GM12873 (cell line): ENCODE results near the gene MYO9B.

Experiments used
- TF ChIP-seq, protein P1 (sequence below): IDR thresholded peaks from 2 replicates; pipeline ENCODE4 v1.5.1; 2012; ENCODE audit warnings: low read depth, mild to moderate bottlenecking, moderate library complexity, low read length, control low read depth; ENCODE audit not compliant: insufficient read depth; ENCODE audit errors: missing control alignments

MYO9B gene

GRCh38 chr19:17049711-17050280 lies 25.8 kb upstream of the MYO9B start:
- TF ChIP-seq, protein P1, sequence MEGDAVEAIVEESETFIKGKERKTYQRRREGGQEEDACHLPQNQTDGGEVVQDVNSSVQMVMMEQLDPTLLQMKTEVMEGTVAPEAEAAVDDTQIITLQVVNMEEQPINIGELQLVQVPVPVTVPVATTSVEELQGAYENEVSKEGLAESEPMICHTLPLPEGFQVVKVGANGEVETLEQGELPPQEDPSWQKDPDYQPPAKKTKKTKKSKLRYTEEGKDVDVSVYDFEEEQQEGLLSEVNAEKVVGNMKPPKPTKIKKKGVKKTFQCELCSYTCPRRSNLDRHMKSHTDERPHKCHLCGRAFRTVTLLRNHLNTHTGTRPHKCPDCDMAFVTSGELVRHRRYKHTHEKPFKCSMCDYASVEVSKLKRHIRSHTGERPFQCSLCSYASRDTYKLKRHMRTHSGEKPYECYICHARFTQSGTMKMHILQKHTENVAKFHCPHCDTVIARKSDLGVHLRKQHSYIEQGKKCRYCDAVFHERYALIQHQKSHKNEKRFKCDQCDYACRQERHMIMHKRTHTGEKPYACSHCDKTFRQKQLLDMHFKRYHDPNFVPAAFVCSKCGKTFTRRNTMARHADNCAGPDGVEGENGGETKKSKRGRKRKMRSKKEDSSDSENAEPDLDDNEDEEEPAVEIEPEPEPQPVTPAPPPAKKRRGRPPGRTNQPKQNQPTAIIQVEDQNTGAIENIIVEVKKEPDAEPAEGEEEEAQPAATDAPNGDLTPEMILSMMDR = no peak

- TF ChIP-seq, protein P1 = peak; percentile 51
Measured at GRCh38 chr19:17052439-17052838, 23.1 kb upstream of the MYO9B start.

DNA sequence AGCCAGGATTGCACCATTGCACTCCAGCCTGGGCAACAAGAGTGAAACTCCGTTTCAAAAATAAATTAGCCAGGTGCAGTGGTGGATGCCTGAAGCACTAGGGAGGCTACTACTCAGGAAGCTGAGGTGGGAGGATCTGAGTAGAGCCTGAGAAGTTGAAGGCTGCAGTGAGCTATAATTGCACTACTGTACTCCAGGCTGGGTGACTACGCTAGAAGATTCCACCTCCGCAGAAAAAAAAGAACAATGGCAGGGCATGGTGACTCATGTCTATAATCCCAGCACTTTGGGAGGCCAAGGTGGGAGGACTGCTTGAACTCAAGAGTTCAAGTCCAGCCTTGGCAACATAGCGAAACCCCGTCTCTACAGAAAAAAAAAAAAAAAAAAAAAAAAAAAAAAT lies 20.8 kb upstream of the MYO9B start:
- TF ChIP-seq, protein P1 = no peak

DNA sequence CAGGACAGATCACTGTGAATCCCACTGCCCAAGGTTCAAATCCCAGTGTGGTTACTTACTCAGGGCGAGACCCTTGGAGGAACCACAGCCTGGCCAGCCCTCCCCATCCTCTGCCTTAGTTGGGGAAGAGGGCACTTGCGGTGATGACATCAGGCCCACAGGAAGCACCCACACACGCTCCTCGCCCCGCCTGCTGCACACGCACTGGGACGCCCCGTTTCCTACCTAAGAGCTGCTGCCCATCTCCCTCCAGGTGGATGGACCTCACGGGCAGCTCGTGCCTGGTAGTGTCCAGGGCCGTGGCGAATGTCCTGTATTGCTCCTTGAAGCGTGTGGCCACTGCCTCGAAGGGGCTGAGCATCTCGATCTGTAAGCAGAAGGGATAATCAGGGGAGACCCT lies 19.9 kb upstream of the MYO9B start:
- TF ChIP-seq, protein P1 = no peak

DNA sequence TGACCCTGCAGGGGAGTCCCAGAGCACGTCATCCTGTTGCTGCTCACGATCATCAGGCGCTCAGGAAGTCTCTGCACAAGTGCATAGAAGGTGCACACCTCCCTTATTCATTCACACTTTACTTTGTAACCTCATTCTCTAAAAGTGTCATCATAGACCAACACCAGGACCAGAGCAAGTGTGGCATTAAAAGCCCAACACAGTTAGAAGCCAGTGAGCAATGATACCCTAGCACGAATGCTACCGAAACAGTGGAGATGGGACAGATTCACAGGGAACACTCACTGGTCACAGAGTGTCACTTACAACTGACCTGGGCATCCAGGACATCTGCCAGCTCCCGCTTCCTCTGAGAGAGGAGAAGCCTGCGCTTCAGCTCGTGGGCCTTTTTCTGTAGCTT lies 17.3 kb upstream of the MYO9B start:
- TF ChIP-seq, protein P1 = no peak

DNA sequence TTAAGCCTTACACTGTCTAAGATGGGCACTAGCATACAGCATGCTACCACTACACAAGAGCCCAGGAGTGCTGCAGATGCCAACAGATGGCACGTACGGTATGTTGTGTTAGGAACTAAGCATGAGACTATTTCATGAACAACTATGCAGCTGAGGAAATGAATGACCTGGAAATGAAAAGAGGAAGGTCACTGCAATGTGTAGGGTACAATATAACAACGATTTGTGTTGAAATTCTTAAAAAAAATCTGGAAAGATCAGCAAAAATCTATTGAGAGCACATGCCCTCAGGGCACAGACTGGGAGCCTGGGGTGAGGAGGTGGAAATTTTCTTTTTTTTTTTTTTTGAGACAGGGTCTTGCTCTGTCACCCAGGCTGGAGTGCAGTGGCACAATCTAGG lies 14.8 kb upstream of the MYO9B start:
- TF ChIP-seq, protein P1 = no peak

DNA sequence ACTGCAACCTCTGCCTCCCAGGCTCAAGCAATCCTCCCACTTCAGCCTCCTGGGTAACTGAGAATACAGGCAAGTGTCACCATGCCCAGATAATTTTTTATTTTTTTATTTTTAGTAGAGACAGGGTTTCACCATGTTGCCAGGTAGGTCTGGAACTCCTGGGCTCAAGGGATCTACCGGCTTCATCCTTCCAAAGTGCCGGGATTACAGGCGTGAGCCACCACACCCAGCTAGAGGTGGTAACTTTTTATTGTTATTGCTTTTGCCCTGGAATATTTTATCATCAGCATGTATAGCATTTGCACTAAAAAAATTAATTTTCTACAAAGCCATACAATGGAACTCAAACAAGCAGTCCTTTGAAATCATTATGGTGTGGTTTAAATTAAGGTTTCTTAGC lies 14.4 kb upstream of the MYO9B start:
- TF ChIP-seq, protein P1 = no peak

DNA sequence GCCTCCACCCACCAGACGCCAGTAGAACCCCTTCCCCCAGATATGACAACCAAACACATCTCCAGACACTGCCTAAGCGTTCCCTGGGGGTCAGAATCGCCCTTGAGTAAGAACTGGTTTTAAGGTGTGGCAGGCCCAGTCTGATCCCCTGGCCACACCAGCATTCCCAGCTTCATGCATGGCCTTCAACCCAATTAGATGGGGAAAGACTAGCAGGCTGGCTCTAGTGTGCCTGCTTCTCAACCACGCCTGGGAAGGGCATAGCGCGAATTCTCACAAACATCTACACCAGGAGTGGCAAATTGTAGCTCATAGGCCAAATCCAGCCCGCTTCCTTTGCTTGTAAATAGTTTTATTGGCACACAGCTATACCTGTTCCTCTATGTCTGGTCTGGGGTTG lies 13.9 kb upstream of the MYO9B start:
- TF ChIP-seq, protein P1 = no peak
